ENCODE measurements around the gene LRP1B.
"Not testable (repeated sequence)": the region's sequence is repeated elsewhere in the genome, so short reads cannot be mapped to it uniquely, and the experiment has no call there.

LRP1B gene

GRCh38 chr2:140714586-140714985 lies 1416.2 kb downstream of the LRP1B start:
- no peak for DNase-seq (ENCODE audit: low read depth in 2 of 2)

GRCh38 chr2:140711867-140712266 lies 1418.9 kb downstream of the LRP1B start:
- DNase-seq (ENCODE audit: low read depth in 2 of 2), result no peak

GRCh38 chr2:140701726-140702125 lies 1429.1 kb downstream of the LRP1B start:
- no peak for DNase-seq (ENCODE audit: low read depth in 2 of 2)

DNA sequence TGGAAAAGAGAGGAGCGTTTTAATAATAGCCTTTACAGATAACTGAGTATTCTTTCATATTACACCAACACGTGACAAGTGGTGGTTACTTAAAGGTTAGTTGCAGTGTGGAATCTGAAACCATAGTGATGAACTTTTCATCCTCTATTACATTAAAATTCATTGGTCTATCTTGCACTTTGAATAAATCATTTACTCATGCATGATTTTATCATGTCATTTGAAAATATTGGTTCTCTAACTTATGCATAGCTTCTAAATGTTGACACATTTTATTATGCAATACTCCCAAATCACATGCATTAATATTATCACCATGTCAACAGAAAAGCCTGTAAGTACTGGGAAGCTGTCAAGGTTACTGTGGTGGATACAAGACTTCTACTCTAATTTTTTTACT lies 1432.2 kb downstream of the LRP1B start:
- DNase-seq (ENCODE audit: low read depth in 2 of 2), result no peak

DNA sequence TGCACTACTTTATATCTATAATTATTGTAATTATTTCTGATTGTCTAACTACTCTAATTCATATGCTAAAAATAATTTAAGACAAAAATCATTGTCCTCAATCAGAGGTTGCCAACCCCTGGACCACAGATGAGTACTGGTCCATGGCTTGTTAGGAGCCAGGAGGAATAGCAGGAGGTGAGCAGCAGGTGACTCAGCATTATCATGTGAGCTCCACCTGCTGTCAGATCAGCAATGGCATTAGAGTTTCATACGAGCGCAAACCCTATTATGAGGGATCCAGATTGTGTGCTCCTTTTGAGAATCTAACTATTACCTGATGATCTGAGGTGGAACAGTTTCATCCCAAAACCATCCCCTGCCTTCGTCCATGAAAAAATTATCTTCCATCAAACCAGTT lies 1434.4 kb downstream of the LRP1B start:
- no peak for DNase-seq (ENCODE audit: low read depth in 2 of 2)

DNA sequence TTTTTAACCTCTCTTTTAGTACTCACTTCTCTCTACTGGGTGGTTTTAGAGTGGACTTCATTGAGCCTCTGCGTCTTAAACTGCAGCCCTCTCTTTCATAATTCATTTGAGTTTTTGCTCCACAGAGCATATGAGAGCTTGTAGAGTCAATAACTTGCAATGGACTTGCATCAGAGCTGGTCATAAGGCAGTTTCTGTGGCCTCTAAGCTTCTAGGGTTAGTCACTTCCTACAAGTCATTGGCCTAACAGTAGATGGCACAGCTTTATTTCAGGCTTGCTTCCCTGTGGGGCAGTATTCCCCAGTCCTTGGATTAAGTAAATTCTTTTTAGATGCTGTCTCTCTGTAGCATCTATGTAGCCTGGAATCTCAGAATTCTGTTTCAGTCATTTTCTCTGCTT lies 1435.7 kb downstream of the LRP1B start:
- DNase-seq (ENCODE audit: low read depth in 2 of 2), result no peak

GRCh38 chr2:140687825-140688224 lies 1443.0 kb downstream of the LRP1B start:
- no peak for DNase-seq (ENCODE audit: low read depth in 2 of 2)

DNA sequence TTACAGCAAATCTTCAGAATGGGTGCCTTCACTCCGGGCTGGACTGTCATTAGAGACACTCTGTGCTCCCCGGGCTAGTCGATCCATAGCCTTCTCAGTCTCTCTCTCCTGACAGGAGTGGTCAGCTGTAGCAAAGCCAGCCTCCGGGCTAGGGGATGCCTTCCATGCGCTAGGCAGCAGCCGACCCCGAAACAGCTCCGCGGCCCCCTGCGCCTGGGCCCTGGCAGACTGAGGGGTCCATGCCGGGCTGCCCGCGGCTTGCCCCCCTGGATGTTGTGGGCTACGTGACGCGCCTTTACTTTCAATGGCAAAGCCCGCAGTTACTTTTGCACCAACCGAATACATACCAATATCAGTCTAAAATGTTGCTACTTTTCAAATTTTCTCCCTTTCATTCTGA lies 1447.2 kb downstream of the LRP1B start:
- no peak for DNase-seq (ENCODE audit: low read depth in 2 of 2)

- DNase-seq (ENCODE audit: low read depth in 2 of 2), result no peak
Measured at GRCh38 chr2:140680862-140681261, 1450.0 kb downstream of the LRP1B start.

DNA sequence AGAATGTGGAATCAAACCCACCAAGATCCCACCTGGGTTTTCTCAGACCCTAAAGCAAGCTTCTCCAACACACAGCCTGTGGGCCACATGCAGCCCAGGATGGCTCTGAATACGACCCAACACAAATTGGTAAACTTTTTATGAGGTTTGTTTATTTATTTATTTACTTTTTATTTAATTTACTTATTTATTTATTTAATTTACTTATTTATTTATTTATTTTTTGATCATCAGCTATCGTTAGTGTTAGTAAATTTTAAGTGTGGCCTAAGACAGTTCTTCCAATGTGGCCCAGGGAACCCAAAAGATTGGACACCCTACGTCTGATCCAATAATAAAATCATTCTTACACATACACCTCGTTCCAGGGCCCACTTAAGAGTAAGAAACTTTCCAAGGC lies 1451.1 kb downstream of the LRP1B start:
- DNase-seq (ENCODE audit: low read depth in 2 of 2), result no peak

GRCh38 chr2:140669911-140670310 lies 1460.9 kb downstream of the LRP1B start:
- DNase-seq (ENCODE audit: low read depth in 2 of 2), result no peak

- DNase-seq (ENCODE audit: low read depth in 2 of 2), result no peak
Measured at GRCh38 chr2:140667203-140667602, 1463.6 kb downstream of the LRP1B start.

GRCh38 chr2:140662504-140662903 lies 1468.3 kb downstream of the LRP1B start:
- DNase-seq (ENCODE audit: low read depth in 2 of 2), result no peak

DNA sequence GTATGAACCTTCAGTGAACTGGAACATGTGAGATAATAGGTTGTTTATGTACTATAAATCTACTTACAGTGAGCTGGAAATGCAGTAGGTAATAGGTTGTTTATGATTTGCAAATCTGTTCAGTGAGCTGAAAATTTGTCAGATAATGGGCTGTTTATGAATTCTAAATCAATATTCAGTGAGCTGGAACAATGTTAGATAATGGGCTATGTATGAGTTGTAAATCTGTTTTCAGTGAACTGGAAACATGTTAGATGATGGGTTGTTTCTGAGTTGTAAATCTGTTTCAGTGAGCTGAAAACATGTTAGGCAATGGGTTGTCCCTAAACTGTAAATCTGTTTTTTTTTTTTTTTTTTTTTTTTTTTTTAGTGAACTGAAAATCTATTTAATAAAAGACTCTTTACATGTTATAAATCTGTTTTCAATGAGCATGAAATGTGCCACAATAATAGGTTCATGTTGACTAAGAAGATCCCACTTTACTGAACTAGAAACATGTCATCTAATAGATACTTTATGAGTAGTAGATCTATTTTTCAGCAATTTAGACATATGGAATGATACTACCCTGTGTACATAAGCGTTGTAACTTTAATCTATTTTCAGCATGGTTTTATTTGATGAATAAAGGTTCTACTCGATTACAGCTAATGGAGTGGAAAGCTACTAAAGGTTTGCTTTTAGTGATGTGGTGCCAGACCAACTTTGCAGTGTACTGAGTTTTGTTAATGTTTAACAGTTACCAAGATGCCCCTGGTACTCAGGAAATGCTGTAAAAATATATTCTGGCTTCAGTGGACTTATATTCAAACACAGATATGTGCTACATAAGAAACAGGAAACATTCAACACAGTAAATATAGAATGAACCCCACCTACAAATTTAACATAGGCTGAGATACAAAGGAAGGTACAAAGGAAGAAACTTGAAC lies 1471.8 kb downstream of the LRP1B start:
- no peak for DNase-seq (ENCODE audit: low read depth in 2 of 2)

GRCh38 chr2:140657657-140658056 lies 1473.2 kb downstream of the LRP1B start:
- DNase-seq (ENCODE audit: low read depth in 2 of 2), result no peak

DNA sequence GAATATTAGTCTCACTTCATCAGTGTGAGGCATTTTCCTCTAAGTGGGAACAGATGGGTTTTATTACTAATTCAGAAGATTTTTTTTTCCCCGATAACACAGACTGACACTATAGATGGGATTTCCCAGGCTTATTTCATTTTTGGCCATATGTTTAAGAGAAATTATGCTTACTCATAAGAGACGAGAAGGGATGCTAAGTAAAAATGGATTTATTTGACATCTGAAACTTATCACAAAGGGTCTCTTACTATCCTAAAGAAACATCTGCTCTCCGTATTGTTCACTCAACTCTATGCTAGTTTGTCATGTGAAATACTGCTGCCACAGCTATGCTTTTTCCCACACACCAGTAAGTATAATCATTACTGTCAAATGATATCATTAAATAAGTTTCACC lies 1476.3 kb downstream of the LRP1B start:
- DNase-seq (ENCODE audit: low read depth in 2 of 2), result no peak

- DNase-seq (ENCODE audit: low read depth in 2 of 2), result no peak
Measured at GRCh38 chr2:140650825-140651224, 1480.0 kb downstream of the LRP1B start.

- DNase-seq (ENCODE audit: low read depth in 2 of 2), result not testable (repeated sequence)
Measured at GRCh38 chr2:140650134-140650533, 1480.7 kb downstream of the LRP1B start.

DNA sequence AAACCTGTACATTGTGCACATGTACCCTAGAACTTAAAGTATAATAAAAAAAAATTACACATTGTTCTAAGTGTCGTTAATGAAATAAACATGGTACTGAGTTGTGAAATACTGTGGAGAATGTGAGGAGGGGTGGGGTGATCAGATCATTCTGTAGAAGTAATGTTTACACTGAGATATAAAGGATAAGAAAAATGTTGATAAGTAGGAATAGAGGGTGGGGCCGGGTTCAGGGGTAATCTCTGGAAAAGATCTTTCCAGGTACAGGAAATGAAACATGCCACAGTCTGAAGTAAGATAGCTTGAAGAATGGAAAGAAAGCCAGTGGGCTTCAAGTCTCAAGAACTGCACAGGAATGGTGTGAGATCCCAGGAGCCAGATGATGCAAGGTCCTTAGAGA lies 1482.4 kb downstream of the LRP1B start:
- DNase-seq (ENCODE audit: low read depth in 2 of 2), result no peak

DNA sequence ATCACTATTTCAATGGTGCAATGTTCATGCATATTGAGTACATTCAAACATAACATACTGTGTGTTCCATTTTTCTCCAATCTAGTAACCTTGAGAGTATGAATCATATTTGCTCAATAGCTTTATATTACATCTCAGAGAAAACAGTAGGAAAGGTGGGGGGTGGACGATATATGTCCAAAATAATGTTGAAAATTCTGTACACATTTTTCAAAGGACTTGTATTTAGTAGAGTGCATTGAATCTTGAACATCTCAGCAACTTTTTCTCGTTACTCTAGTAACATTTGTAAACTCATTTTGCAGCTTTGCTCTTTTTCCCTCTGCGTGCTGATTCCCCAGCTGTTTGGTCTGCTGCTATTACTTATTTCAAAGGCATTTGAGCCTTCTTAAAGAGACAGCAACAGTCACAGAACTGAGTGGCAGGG lies 1487.0 kb downstream of the LRP1B start:
- DNase-seq (ENCODE audit: low read depth in 2 of 2), result no peak

DNA sequence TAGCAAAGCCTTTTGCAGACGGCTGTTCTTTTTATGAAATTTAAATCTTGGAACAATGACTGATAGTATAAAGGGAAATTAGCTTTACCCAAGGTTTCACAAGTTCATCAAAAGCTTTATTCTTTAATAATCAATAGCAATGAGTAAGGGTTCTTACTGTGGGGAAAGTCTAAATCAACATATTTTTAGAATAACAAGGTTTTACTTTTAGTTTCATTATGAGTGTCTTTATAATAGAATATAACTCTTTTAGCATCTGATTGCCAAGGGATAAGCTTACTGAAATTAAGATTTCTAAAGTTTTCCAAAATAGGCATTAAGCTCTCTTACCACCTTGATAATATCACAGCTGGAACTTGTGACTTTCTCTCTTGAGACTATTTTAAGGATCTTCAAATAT lies 1489.7 kb downstream of the LRP1B start:
- DNase-seq (ENCODE audit: low read depth in 2 of 2), result no peak

DNA sequence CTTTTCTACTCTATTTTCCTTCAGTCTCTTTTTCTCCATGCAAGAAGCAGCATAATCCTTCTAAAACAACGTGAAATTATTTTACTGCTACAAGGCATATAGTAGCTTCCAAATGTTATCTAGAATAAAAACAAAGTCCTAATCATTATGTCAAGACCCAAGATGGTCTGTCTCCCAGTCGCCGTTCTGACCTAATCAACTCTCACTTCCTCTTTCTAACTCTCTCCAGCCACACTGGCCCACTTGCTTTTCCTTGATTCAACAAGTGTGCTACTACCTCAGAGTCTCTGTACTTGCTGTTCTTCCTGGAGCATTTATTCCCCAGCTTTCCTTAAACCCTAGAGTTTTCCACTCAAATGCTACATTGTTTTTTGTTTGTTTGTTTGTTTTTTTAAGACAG lies 1491.2 kb downstream of the LRP1B start:
- no peak for DNase-seq (ENCODE audit: low read depth in 2 of 2)

- no peak for DNase-seq (ENCODE audit: low read depth in 2 of 2)
Measured at GRCh38 chr2:140630557-140630956, 1500.3 kb downstream of the LRP1B start.

- no peak for DNase-seq (ENCODE audit: low read depth in 2 of 2)
Measured at GRCh38 chr2:140627885-140628284, 1502.9 kb downstream of the LRP1B start.

Data from activated CD8-positive, alpha-beta memory T cell treated with anti-CD3 and anti-CD28 coated beads for 4 hours (primary cell).